Stimulated activated naive CD8-positive, alpha-beta T cell treated with anti-CD3 and anti-CD28 coated beads, Interleukin-15, amount 100 ng/mL, for 72 hours (primary cell): ENCODE measurements around the gene SERPINA12.
"Not testable (repeated sequence)": the region's sequence is repeated elsewhere in the genome, so short reads cannot be mapped to it uniquely, and the experiment has no call there.

Experiments
- ATAC-seq: fragments of 150-1000 bp; cut with Tn5 transposase; 2 replicates; pipeline ENCODE4 v1.10.0; 2021; ENCODE audit warnings: mild to moderate bottlenecking, moderate library complexity
- DNase-seq, 2 donors: peaks; one replicate each; pipeline ENCODE4 v3.0.0; 2021 to 2022
- H3K27ac Mint-ChIP-seq, 2 donors: one replicate each; pipeline ENCODE4 v1.8.0; 2022; ENCODE audit warnings: mild to moderate bottlenecking in 2 of 2, mixed read lengths in 2 of 2, moderate library complexity in 2 of 2
- H3K27me3 Mint-ChIP-seq: one replicate; pipeline ENCODE4 v1.8.0; 2022; ENCODE audit warnings: mixed read lengths
- H3K4me1 Mint-ChIP-seq: one replicate; pipeline ENCODE4 v1.8.0; 2022; ENCODE audit warnings: mild to moderate bottlenecking, mixed read lengths
- H3K4me3 Mint-ChIP-seq, 2 donors: one replicate each; pipeline ENCODE4 v1.8.0; 2022; ENCODE audit warnings: mild to moderate bottlenecking in 2 of 2, mixed read lengths in 2 of 2, moderate library complexity in 1 of 2
- H3K9me3 Mint-ChIP-seq, 2 donors: one replicate each; pipeline ENCODE4 v1.8.0; 2022; ENCODE audit warnings: mixed read lengths in 2 of 2

The SERPINA12 gene

GRCh38 chr14:94483729-94484275 lies 25.5 kb downstream of the SERPINA12 start:
- peaks cover 36% of the 10 kb centered on the region for H3K27me3 Mint-ChIP-seq
- peaks cover 1 to 3% of the 10 kb centered on the region in 2 donors for H3K9me3 Mint-ChIP-seq
- H3K27ac Mint-ChIP-seq = no peak overlapping the region
- DNase-seq (no peak), ATAC-seq (no peak)
- no peaks in the 10 kb centered on the region for H3K4me1 Mint-ChIP-seq
- H3K4me3 Mint-ChIP-seq = no peak overlapping the region

- Mint-ChIP-seq H3K4me3 (no peak overlapping the region), H3K27ac (peak overlapping the region in 1 of 2 donors; percentile 47), H3K9me3 (peaks cover 7 to 9% of the 10 kb centered on the region in 2 donors), H3K27me3 (peaks cover 36% of the 10 kb centered on the region), H3K4me1 (no peaks in the 10 kb centered on the region)
- DNase-seq = no peak
- ATAC-seq = no peak
Measured at GRCh38 chr14:94483071-94483451, 26.2 kb downstream of the SERPINA12 start.

- not testable (repeated sequence) for H3K4me3 Mint-ChIP-seq, ATAC-seq, DNase-seq, H3K27ac Mint-ChIP-seq, H3K4me1 Mint-ChIP-seq
- Mint-ChIP-seq H3K9me3 (peaks cover 10 to 11% of the 10 kb centered on the region in 2 donors), H3K27me3 (peaks cover 33% of the 10 kb centered on the region)
Measured at GRCh38 chr14:94482132-94483070, 26.9 kb downstream of the SERPINA12 start.

- no peak for DNase-seq
Measured at GRCh38 chr14:94481468-94482131, 27.7 kb downstream of the SERPINA12 start.

GRCh38 chr14:94480809-94481208 lies 28.5 kb downstream of the SERPINA12 start:
- Mint-ChIP-seq H3K27me3 (peaks cover 17% of the 10 kb centered on the region), H3K27ac (no peak overlapping the region), H3K4me3 (no peak overlapping the region), H3K9me3 (peaks cover 10 to 14% of the 10 kb centered on the region in 2 donors), H3K4me1 (no peaks in the 10 kb centered on the region)
- DNase-seq (no peak), ATAC-seq (no peak)

More at GRCh38 chr14:94481468-94482131, 27.7 kb downstream of the SERPINA12 start:
- H3K4me1 Mint-ChIP-seq = no peaks in the 10 kb centered on the region
- no peak overlapping the region for H3K4me3 Mint-ChIP-seq
- ATAC-seq = no peak
- peaks cover 25% of the 10 kb centered on the region for H3K27me3 Mint-ChIP-seq
- H3K27ac Mint-ChIP-seq = no peak overlapping the region
- H3K9me3 Mint-ChIP-seq = peaks cover 10 to 14% of the 10 kb centered on the region in 2 donors

- DNase-seq (no peak), ATAC-seq (no peak)
- Mint-ChIP-seq H3K4me1 (no peaks in the 10 kb centered on the region), H3K4me3 (no peak overlapping the region), H3K27ac (no peak overlapping the region), H3K9me3 (peaks cover 10 to 14% of the 10 kb centered on the region in 2 donors), H3K27me3 (peaks cover 4% of the 10 kb centered on the region)
Measured at GRCh38 chr14:94478420-94478819, 30.8 kb downstream of the SERPINA12 start.

GRCh38 chr14:94476023-94476422 lies 33.2 kb downstream of the SERPINA12 start, which contains the start of gene SERPINA9:
Gene SERPINA9, minus strand, starts transcription at chr14:94476197. Its CDS starts 6,357 bp downstream, at chr14:94469840.
- Mint-ChIP-seq H3K4me3 (no peak within 1 kb of the TSS), H3K27ac (no peak within 1 kb of the TSS), H3K4me1 (no peaks in the 10 kb centered on the region), H3K27me3 (peaks cover 13% of the 10 kb centered on the region), H3K9me3 (peaks cover 10 to 14% of the 10 kb centered on the region in 2 donors)
- ATAC-seq = no peak
- DNase-seq = no peak

- H3K27ac Mint-ChIP-seq = no peak overlapping the region
- no peaks in the 10 kb centered on the region for H3K4me1 Mint-ChIP-seq
- DNase-seq (no peak), ATAC-seq (no peak)
- H3K4me3 Mint-ChIP-seq = no peak overlapping the region
- H3K27me3 Mint-ChIP-seq = peaks cover 14% of the 10 kb centered on the region
- H3K9me3 Mint-ChIP-seq = peaks cover 10 to 14% of the 10 kb centered on the region in 2 donors
Measured at GRCh38 chr14:94474581-94475031, 34.7 kb downstream of the SERPINA12 start.

- Mint-ChIP-seq H3K4me3 (no peak overlapping the region), H3K4me1 (no peaks in the 10 kb centered on the region), H3K27ac (no peak overlapping the region), H3K9me3 (peaks cover 9 to 11% of the 10 kb centered on the region in 2 donors), H3K27me3 (peaks cover 20% of the 10 kb centered on the region)
- ATAC-seq (no peak), DNase-seq (no peak)
Measured at GRCh38 chr14:94473666-94474410, 35.4 kb downstream of the SERPINA12 start.

- H3K27me3 Mint-ChIP-seq = peaks cover 24% of the 10 kb centered on the region
- ATAC-seq = no peak
- no peak for DNase-seq
- peaks cover under 1 to 11% of the 10 kb centered on the region in 2 donors for H3K9me3 Mint-ChIP-seq
- no peak overlapping the region for H3K27ac Mint-ChIP-seq
- no peak overlapping the region for H3K4me3 Mint-ChIP-seq
- no peaks in the 10 kb centered on the region for H3K4me1 Mint-ChIP-seq
Measured at GRCh38 chr14:94472842-94473241, 36.4 kb downstream of the SERPINA12 start.

- Mint-ChIP-seq H3K27me3 (peaks cover 30% of the 10 kb centered on the region), H3K9me3 (peaks cover 9 to 16% of the 10 kb centered on the region in 2 donors), H3K27ac (no peak overlapping the region), H3K4me3 (no peak overlapping the region), H3K4me1 (no peaks in the 10 kb centered on the region)
- DNase-seq (no peak), ATAC-seq (no peak)
Measured at GRCh38 chr14:94471045-94471444, 38.2 kb downstream of the SERPINA12 start.

- H3K27ac Mint-ChIP-seq = no peak overlapping the region
Measured at GRCh38 chr14:94470311-94470710, 39.0 kb downstream of the SERPINA12 start.

GRCh38 chr14:94469261-94469660 lies 40.0 kb downstream of the SERPINA12 start:
- no peaks in the 10 kb centered on the region for H3K4me1 Mint-ChIP-seq
- no peak overlapping the region for H3K4me3 Mint-ChIP-seq
- no peak overlapping the region for H3K27ac Mint-ChIP-seq

More at GRCh38 chr14:94470311-94470710, 39.0 kb downstream of the SERPINA12 start:
- Mint-ChIP-seq H3K4me1 (no peaks in the 10 kb centered on the region), H3K4me3 (no peak overlapping the region), H3K9me3 (peaks cover 12 to 21% of the 10 kb centered on the region in 2 donors), H3K27me3 (peaks cover 30% of the 10 kb centered on the region)
- DNase-seq (no peak), ATAC-seq (no peak)

GRCh38 chr14:94467728-94468520 lies 41.3 kb downstream of the SERPINA12 start:
- no peak for DNase-seq
- peaks cover 30% of the 10 kb centered on the region for H3K27me3 Mint-ChIP-seq
- peaks cover 15 to 28% of the 10 kb centered on the region in 2 donors for H3K9me3 Mint-ChIP-seq
- H3K4me1 Mint-ChIP-seq = no peaks in the 10 kb centered on the region
- no peak overlapping the region for H3K27ac Mint-ChIP-seq
- no peak overlapping the region for H3K4me3 Mint-ChIP-seq
- no peak for ATAC-seq

More at GRCh38 chr14:94469261-94469660, 40.0 kb downstream of the SERPINA12 start:
- peaks cover 30% of the 10 kb centered on the region for H3K27me3 Mint-ChIP-seq
- ATAC-seq (no peak), DNase-seq (no peak)
- H3K9me3 Mint-ChIP-seq = peaks cover 14 to 24% of the 10 kb centered on the region in 2 donors
